Breast epithelium (tissue), 4 donors: Measurements from ENCODE around the gene LENG1. TPM values are rescaled to one million over a fixed set of nuclear protein-coding genes. Genes with fewer than 3 reads are reported as not detected.

ENCODE experiments used
- DNase-seq, 2 donors: peaks; one replicate each; pipeline ENCODE4 v3.0.0-alpha.2; 2019; ENCODE audit warnings: low spot score in 2 of 2
- H3K27ac ChIP-seq, 2 donors: fragments of 200-600 bp; sonication (generic) in 1 of 2; one replicate each; pipeline ENCODE4 v1.5.1; 2016 to 2019; ENCODE audit warnings: mild to moderate bottlenecking in 1 of 2
- H3K27me3 ChIP-seq, 2 donors: fragments of 200-600 bp; sonication (generic) in 1 of 2; one replicate each; pipeline versions ENCODE4 v1.5.1 to v1.6.0; 2017 to 2019; ENCODE audit warnings: control low read depth in 1 of 2, mild to moderate bottlenecking in 1 of 2
- H3K36me3 ChIP-seq: fragments of 200-600 bp; one replicate; pipeline ENCODE4 v1.5.1; 2019
- H3K4me1 ChIP-seq, 2 donors: fragments of 200-600 bp; sonication (generic); one replicate each; pipeline ENCODE4 v1.5.1; 2016 to 2019; ENCODE audit warnings: control low read depth in 1 of 2
- H3K4me3 ChIP-seq, 3 donors: fragments of 200-600 bp; sonication (generic); 1 replicate in 2 of 3; 2 replicates in 1 of 3; pipeline ENCODE4 v1.5.1; 2016 to 2019; ENCODE audit warnings: mild to moderate bottlenecking in 3 of 3, moderate library complexity in 2 of 3
- H3K9me3 ChIP-seq, 2 donors: fragments of 200-600 bp; sonication (generic) in 1 of 2; one replicate each; pipeline ENCODE4 v1.5.1; 2016 to 2019; ENCODE audit warnings: control low read depth in 1 of 2
- POLR2A ChIP-seq: fragments of 450-650 bp; IDR thresholded peaks from one replicate; pipeline ENCODE4 v1.6.1; 2016; ENCODE audit warnings: antibody characterized with exemption, mild to moderate bottlenecking, moderate library complexity
- POLR2AphosphoS5 ChIP-seq, 3 donors: sonication (generic); formaldehyde crosslinking; IDR thresholded peaks; one replicate each; pipeline ENCODE4 v1.6.1; 2017; ENCODE audit warnings: antibody characterized with exemption in 3 of 3
- intact Hi-C: fragments of 100-400 bp; cut with DNase I; formaldehyde crosslinking; loops from one replicate; pipeline ENCODE4 v1.15.1; 2023; ENCODE audit warnings: low total_unique reads
- total RNA-seq, 3 donors: library from RNA; depleted of rRNA; stranded (reverse); fragments of >200 nt; gene quantifications; one replicate each; pipeline ENCODE4 v1.1.0, GENCODE V29; 2016
- TF ChIP-seq, protein P1 (sequence below), 3 donors: fragments of 450-650 bp; IDR thresholded peaks; one replicate each; pipeline ENCODE4 v1.5.1; 2016 to 2017; ENCODE audit warnings: antibody characterized with exemption in 3 of 3, mild to moderate bottlenecking in 3 of 3, moderate library complexity in 3 of 3

The LENG1 gene
- total RNA-seq, 3 donors from 2014 or later, result 6.4 to 8.5 (median 8.0) TPM

GRCh38 chr19:54179262-54179852 lies 19.8 kb upstream of the LENG1 start:
- no peak for DNase-seq
- H3K27me3 ChIP-seq, result no peaks in the 10 kb centered on the region
- H3K4me1 ChIP-seq, result no peaks in the 10 kb centered on the region
- no peaks in the 10 kb centered on the region for H3K9me3 ChIP-seq
- intact Hi-C loops, result loop anchor here (10.0 kb wide), 1 partner anchor 55 kb away; no protein-coding TSS in a partner anchor
- H3K36me3 ChIP-seq, result no peaks in the 10 kb centered on the region
- no peak overlapping the region for H3K27ac ChIP-seq
- TF ChIP-seq POLR2A, result no peak
- TF ChIP-seq, protein P1, sequence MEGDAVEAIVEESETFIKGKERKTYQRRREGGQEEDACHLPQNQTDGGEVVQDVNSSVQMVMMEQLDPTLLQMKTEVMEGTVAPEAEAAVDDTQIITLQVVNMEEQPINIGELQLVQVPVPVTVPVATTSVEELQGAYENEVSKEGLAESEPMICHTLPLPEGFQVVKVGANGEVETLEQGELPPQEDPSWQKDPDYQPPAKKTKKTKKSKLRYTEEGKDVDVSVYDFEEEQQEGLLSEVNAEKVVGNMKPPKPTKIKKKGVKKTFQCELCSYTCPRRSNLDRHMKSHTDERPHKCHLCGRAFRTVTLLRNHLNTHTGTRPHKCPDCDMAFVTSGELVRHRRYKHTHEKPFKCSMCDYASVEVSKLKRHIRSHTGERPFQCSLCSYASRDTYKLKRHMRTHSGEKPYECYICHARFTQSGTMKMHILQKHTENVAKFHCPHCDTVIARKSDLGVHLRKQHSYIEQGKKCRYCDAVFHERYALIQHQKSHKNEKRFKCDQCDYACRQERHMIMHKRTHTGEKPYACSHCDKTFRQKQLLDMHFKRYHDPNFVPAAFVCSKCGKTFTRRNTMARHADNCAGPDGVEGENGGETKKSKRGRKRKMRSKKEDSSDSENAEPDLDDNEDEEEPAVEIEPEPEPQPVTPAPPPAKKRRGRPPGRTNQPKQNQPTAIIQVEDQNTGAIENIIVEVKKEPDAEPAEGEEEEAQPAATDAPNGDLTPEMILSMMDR (IDR thresholded peaks at IDR 0.05), result no peak
- TF ChIP-seq POLR2AphosphoS5 (IDR thresholded peaks at IDR 0.05), result no peak
- H3K4me3 ChIP-seq, result no peak overlapping the region

GRCh38 chr19:54178581-54179261 lies 19.2 kb upstream of the LENG1 start:
- Histone ChIP-seq H3K27me3 (no peaks in the 10 kb centered on the region), H3K9me3 (no peaks in the 10 kb centered on the region), H3K4me1 (no peaks in the 10 kb centered on the region), H3K27ac (no peak overlapping the region), H3K4me3 (no peak overlapping the region), H3K36me3 (no peaks in the 10 kb centered on the region)
- TF ChIP-seq POLR2A, result no peak
- TF ChIP-seq, protein P1 (IDR thresholded peaks at IDR 0.05), result no peak
- TF ChIP-seq POLR2AphosphoS5 (IDR thresholded peaks at IDR 0.05), result no peak
- no peak for DNase-seq
- intact Hi-C loops, result loop anchor here (1.0 to 10.0 kb wide), 2 partner anchors 9 to 56 kb away; no protein-coding TSS in a partner anchor

- no peak for DNase-seq
- H3K9me3 ChIP-seq, result no peaks in the 10 kb centered on the region
- no peak overlapping the region for H3K27ac ChIP-seq
- H3K27me3 ChIP-seq, result no peaks in the 10 kb centered on the region
- intact Hi-C loops, result loop anchor here (10.0 kb wide), 1 partner anchor 61 kb away; no protein-coding TSS in a partner anchor
- TF ChIP-seq, protein P1 (IDR thresholded peaks at IDR 0.05), result no peak
- TF ChIP-seq POLR2A (no peak), POLR2AphosphoS5 (IDR thresholded peaks at IDR 0.05) (no peak)
- no peak overlapping the region for H3K4me3 ChIP-seq
- no peaks in the 10 kb centered on the region for H3K36me3 ChIP-seq
- H3K4me1 ChIP-seq, result no peaks in the 10 kb centered on the region
Measured at GRCh38 chr19:54173951-54174834, 14.7 kb upstream of the LENG1 start.

- TF ChIP-seq, protein P1 (IDR thresholded peaks at IDR 0.05), result no peak
- TF ChIP-seq POLR2A (no peak), POLR2AphosphoS5 (IDR thresholded peaks at IDR 0.05) (no peak)
- peak overlapping the region in 2 of 3 donors; percentile 54 to 60 for H3K4me3 ChIP-seq
- H3K4me1 ChIP-seq, result no peaks in the 10 kb centered on the region
- DNase-seq, result no peak
- no peaks in the 10 kb centered on the region for H3K27me3 ChIP-seq
- intact Hi-C loops, result loop anchor here (10.0 kb wide), 1 partner anchor 61 kb away; no protein-coding TSS in a partner anchor
- H3K36me3 ChIP-seq, result no peaks in the 10 kb centered on the region
- no peaks in the 10 kb centered on the region for H3K9me3 ChIP-seq
- peak overlapping the region; percentile 79 to 87 for H3K27ac ChIP-seq
Measured at GRCh38 chr19:54173359-54173699, 13.8 kb upstream of the LENG1 start.
